LNCaP clone FGC (cell line): Measurements from ENCODE around the gene MGAT2.
A peak's percentile ranks its signal among the peaks of the same experiment; 100 is the strongest.

Experiments
- DNase-seq: peaks from one replicate; pipeline ENCODE4 v3.0.0-alpha.2; 2011; ENCODE audit warnings: low read depth
- H3K4me3 ChIP-seq: 2 replicates; pipeline ENCODE4 v1.5.1; 2011; ENCODE audit warnings: mild to moderate bottlenecking, low read depth, low read length, control low read depth
- CTCF ChIP-seq: IDR thresholded peaks from 2 replicates; pipeline ENCODE4 v1.5.1; 2012; ENCODE audit warnings: mild to moderate bottlenecking; ENCODE audit not compliant: control insufficient read depth, insufficient read depth; ENCODE audit errors: extremely low read depth

MGAT2 gene

DNA sequence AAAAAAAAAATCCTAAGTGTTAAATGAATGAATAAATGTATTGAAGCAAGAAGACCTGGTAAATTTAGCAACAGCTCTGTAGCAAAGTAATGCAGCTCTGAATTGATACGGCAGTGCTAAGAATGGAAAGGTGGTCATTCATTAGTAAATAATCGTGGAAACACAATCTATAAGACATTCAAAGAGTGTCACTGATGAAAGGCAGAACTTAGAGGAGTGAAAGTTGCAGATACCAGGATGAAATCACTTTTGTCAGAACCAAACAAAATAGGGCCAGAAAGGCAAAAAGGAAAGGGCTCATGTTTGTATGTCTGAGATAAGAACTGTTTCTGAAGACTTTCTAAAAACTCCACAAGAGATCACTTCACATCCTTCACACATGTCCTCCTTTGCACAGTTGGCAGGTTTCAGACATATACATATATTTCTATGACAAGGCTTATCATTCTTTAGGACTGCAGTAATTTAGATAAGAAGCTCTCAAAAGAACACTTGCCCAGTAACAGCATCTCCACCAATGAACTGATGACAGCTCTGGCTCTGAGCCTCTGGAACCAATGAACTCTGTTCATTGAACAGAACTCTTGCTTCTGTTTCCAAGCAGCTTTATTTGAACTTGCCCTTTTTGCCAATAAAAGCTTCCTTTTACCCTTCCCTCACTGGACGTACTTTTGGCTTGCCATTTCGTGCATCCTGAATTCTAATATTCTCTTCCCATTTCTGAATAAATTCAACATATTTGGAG is 26.1 kb upstream of the MGAT2 start:
- H3K4me3 ChIP-seq = 0 out of 2 replicates have a peak overlapping the region, but pooled peaks have one; percentile 5
- peak; percentile 92 for DNase-seq
- no peak for TF ChIP-seq CTCF

DNA sequence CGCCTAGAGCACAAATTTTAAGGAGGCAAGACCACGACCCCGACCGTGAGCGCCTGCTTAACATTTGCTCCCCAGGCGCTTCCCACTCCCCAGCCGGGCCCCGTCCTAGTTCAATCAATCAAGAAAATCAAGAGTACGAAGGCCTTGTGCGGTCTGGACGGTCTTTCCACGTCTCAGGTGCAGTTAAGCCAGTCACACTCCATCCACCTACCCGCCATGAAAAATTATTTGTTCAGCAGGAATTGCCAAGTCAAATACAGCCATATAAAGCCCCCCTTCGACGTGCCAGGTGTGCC is 22.5 kb upstream of the MGAT2 start:
- no peak for DNase-seq
- no peak for TF ChIP-seq CTCF

GRCh38 chr14:49598485-49599300 is 21.9 kb upstream of the MGAT2 start, which contains the start of gene LRR1:
Gene LRR1 (plus strand): TSS chr14:49598940. CDS start chr14:49599021, 81 bp downstream.
- DNase-seq = peak; percentile 62
- no peak for TF ChIP-seq CTCF
- peak within 1 kb of the TSS; percentile 80 for H3K4me3 ChIP-seq

More for the DNA sequence above, 22.5 kb upstream of the MGAT2 start:
- peak overlapping the region; percentile 80 for H3K4me3 ChIP-seq

DNA sequence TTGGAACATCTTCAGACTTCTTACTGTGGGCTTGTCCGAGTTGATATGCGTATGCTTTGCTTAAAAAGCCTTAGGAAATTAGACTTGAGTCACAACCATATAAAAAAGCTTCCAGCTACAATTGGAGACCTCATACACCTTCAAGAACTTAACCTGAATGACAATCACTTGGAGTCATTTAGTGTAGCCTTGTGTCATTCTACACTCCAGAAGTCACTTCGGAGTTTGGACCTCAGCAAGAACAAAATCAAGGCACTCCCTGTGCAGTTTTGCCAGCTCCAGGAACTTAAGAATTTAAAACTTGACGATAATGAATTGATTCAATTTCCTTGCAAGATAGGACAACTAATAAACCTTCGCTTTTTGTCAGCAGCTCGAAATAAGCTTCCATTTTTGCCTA is 13.0 kb upstream of the MGAT2 start:
- no peak for DNase-seq
- TF ChIP-seq CTCF = no peak
- H3K4me3 ChIP-seq = no peak overlapping the region

DNA sequence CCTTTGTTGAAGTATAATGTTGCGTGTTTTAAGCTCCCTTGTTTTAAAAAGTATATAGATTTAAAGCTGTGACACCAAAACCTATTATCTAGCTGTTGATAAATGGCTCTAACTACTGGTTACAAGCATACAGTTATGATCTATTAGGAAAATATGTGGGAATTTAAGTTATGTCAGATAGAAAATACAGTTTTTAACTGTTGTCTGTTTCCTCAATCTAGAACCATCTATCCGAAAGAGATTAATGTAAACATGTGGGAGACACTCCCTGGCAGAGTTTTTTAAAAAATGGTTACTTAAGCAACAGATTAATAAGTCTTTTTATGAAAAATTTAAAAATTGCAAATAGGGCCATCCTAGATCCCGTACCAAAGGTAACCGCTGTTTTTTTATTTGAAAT is 8.3 kb upstream of the MGAT2 start:
- TF ChIP-seq CTCF = no peak
- no peak for DNase-seq
- H3K4me3 ChIP-seq = no peak overlapping the region

GRCh38 chr14:49612671-49613070 is 7.9 kb upstream of the MGAT2 start:
- DNase-seq = no peak
- TF ChIP-seq CTCF = no peak
- H3K4me3 ChIP-seq = no peak overlapping the region
